MM.1S (cell line): ENCODE measurements around the gene LRRC14B.

Experiments used
- DNase-seq: peaks from one replicate; pipeline ENCODE4 v3.0.0-alpha.2; 2015
- H2AFZ ChIP-seq: fragments of 300-600 bp; sonication (generic); 2 replicates; pipeline ENCODE4 v1.6.0; 2016; ENCODE audit warnings: antibody characterized with exemption, low read length
- H3F3A ChIP-seq: fragments of 300-600 bp; sonication (generic); 2 replicates; pipeline ENCODE4 v1.6.1; 2016; ENCODE audit warnings: mild to moderate bottlenecking, antibody characterized with exemption, low read length, moderate library complexity, mixed read lengths; ENCODE audit not compliant: insufficient read depth
- H3K27ac ChIP-seq: fragments of 300-600 bp; sonication (generic); 2 replicates; pipeline ENCODE4 v1.5.1; 2016; ENCODE audit warnings: mild to moderate bottlenecking, low read length
- H3K27me3 ChIP-seq: fragments of 300-600 bp; sonication (generic); replicated peaks from 2 replicates; pipeline ENCODE4 v1.6.0; 2016; ENCODE audit warnings: low read length; ENCODE audit not compliant: insufficient read depth
- H3K36me3 ChIP-seq: fragments of 300-600 bp; sonication (generic); replicated peaks from 2 replicates; pipeline ENCODE4 v1.6.1; 2016; ENCODE audit warnings: mild to moderate bottlenecking, low read length, mixed read lengths; ENCODE audit not compliant: insufficient read depth
- H3K4me1 ChIP-seq: fragments of 300-600 bp; sonication (generic); 2 replicates; pipeline ENCODE4 v1.6.1; 2016; ENCODE audit warnings: low read length, mixed read lengths
- H3K4me2 ChIP-seq: fragments of 300-600 bp; sonication (generic); 2 replicates; pipeline ENCODE4 v1.6.0; 2016; ENCODE audit warnings: low read depth, low read length
- H3K4me3 ChIP-seq: fragments of 300-600 bp; sonication (generic); 2 replicates; pipeline ENCODE4 v1.5.1; 2016; ENCODE audit warnings: low read length, mixed read lengths
- H3K79me2 ChIP-seq: fragments of 300-600 bp; sonication (generic); 2 replicates; pipeline ENCODE4 v1.6.1; 2016; ENCODE audit warnings: mixed run types, low read length, mixed read lengths
- H3K9ac ChIP-seq: fragments of 300-600 bp; sonication (generic); 2 replicates; pipeline ENCODE4 v1.6.1; 2016; ENCODE audit warnings: low read length, mixed read lengths
- H3K9me2 ChIP-seq: fragments of 300-600 bp; sonication (generic); replicated peaks from 2 replicates; pipeline ENCODE4 v1.6.1; 2016; ENCODE audit warnings: mild to moderate bottlenecking, low read length, mixed read lengths; ENCODE audit not compliant: insufficient read depth
- H3K9me3 ChIP-seq: fragments of 300-600 bp; sonication (generic); replicated peaks from 2 replicates; pipeline ENCODE4 v1.6.1; 2016; ENCODE audit warnings: mild to moderate bottlenecking, low read length, mixed read lengths; ENCODE audit not compliant: insufficient read depth
- H4K20me1 ChIP-seq: fragments of 300-600 bp; sonication (generic); 2 replicates; pipeline ENCODE4 v1.6.1; 2016; ENCODE audit warnings: mild to moderate bottlenecking, low read length, moderate library complexity, mixed read lengths; ENCODE audit not compliant: insufficient read depth
- CTCF ChIP-seq: fragments of 300-600 bp; sonication (generic); IDR thresholded peaks from 2 replicates; pipeline ENCODE4 v1.5.1; 2016; ENCODE audit warnings: antibody characterized with exemption, low read length, mixed read lengths
- EZH2 ChIP-seq: fragments of 300-600 bp; sonication (generic); optimal IDR thresholded peaks from 2 replicates; pipeline ENCODE3; 2017; ENCODE audit warnings: low read depth, mild to moderate bottlenecking, antibody characterized with exemption, low read length, mixed read lengths
- EZH2phosphoT487 ChIP-seq: fragments of 300-600 bp; sonication (generic); IDR thresholded peaks from 2 replicates; pipeline ENCODE4 v1.6.1; 2018; ENCODE audit warnings: antibody characterized with exemption, low read length

The LRRC14B gene

GRCh38 chr5:187617-188451 is 3.5 kb upstream of the LRRC14B start:
- no peak for TF ChIP-seq CTCF
- no peak for TF ChIP-seq EZH2
- TF ChIP-seq EZH2phosphoT487, result no peak
- Histone ChIP-seq H3K9me3 (no peaks in the 10 kb centered on the region), H3K4me1 (peaks cover 42% of the 10 kb centered on the region), H3K36me3 (no peaks in the 10 kb centered on the region), H2AFZ (peak overlapping the region; percentile 74), H3K9ac (no peak overlapping the region; the same call in 1 of the 2 replicates), H3K27me3 (no peaks in the 10 kb centered on the region), H3K4me2 (peak overlapping the region; percentile 100), H3F3A (peaks cover 19% of the 10 kb centered on the region), H3K79me2 (peaks cover 30% of the 10 kb centered on the region), H3K9me2 (no peaks in the 10 kb centered on the region), H3K27ac (no peak overlapping the region), H4K20me1 (no peaks in the 10 kb centered on the region), H3K4me3 (peak overlapping the region; percentile 50; the same call in 1 of the 2 replicates)
- no peak for DNase-seq

GRCh38 chr5:188488-189481 is 2.5 kb upstream of the LRRC14B start:
- peak overlapping the region; percentile 74 for H2AFZ ChIP-seq
- peaks cover 43% of the 10 kb centered on the region for H3K4me1 ChIP-seq
- no peaks in the 10 kb centered on the region for H3K9me3 ChIP-seq
- H3K4me3 ChIP-seq, result peak overlapping the region; percentile 50
- H3K27ac ChIP-seq, result peak overlapping the region; percentile 98; the same call in 1 of the 2 replicates
- H3F3A ChIP-seq, result peaks cover 19% of the 10 kb centered on the region
- H3K4me2 ChIP-seq, result peak overlapping the region; percentile 100
- H3K9ac ChIP-seq, result peak overlapping the region; percentile 51
- peak; percentile 95 for TF ChIP-seq CTCF
- TF ChIP-seq EZH2phosphoT487, result no peak
- no peaks in the 10 kb centered on the region for H3K27me3 ChIP-seq
- H3K36me3 ChIP-seq, result no peaks in the 10 kb centered on the region
- no peaks in the 10 kb centered on the region for H4K20me1 ChIP-seq
- H3K79me2 ChIP-seq, result peaks cover 39% of the 10 kb centered on the region
- DNase-seq, result peak; percentile 94
- H3K9me2 ChIP-seq, result no peaks in the 10 kb centered on the region

- Histone ChIP-seq H3K9me2 (no peaks in the 10 kb centered on the region), H4K20me1 (no peaks in the 10 kb centered on the region), H3K9me3 (no peaks in the 10 kb centered on the region), H3K4me1 (peaks cover 43% of the 10 kb centered on the region), H3K79me2 (peaks cover 44% of the 10 kb centered on the region), H3K27me3 (no peaks in the 10 kb centered on the region), H3K9ac (peak overlapping the region; percentile 91; the same call in 1 of the 2 replicates), H3K4me2 (peak overlapping the region; percentile 100), H3K36me3 (no peaks in the 10 kb centered on the region; the same call in 1 of the 2 replicates), H3K27ac (peak overlapping the region; percentile 98), H3F3A (peaks cover 19% of the 10 kb centered on the region), H3K4me3 (peak overlapping the region; percentile 66), H2AFZ (no peak overlapping the region)
- no peak for DNase-seq
- TF ChIP-seq EZH2phosphoT487, result no peak
- TF ChIP-seq EZH2, result no peak
- TF ChIP-seq CTCF, result no peak
These were observed 1.8 kb upstream of the LRRC14B start for GRCh38 chr5:189486-189885.
